Measurements from ENCODE around the gene GPX7. TPM values are rescaled to one million over a fixed set of nuclear protein-coding genes. Genes with fewer than 3 reads are reported as not detected.
A peak's percentile ranks its signal among the peaks of the same experiment; 100 is the strongest.

GPX7 gene
- total and polyA plus RNA-seq, 2 experiments from 2014 or later: 14.4 to 45.0 TPM

DNA sequence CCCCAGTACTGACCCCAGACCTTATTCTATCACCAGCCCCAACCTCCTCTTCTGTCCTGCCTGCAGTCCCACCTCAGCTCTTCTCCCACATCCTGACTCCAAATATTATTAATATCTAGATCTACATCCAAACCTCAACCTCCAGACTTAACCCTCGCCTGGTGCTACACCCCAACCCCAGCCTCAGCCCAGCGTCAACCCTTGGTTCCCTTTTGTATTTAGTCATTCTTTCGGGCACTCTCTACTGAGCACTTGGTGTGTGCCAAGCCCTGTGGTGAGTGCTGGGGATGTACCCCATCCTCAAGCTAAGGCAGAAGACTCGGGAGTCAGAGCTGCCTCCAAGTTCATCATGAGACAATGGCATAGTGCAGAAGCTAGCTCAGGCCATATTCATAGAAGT lies 31.9 kb downstream of the GPX7 start:
- H3K4me1 ChIP-seq (ENCODE audit: low read depth): peaks cover 12% of the 10 kb centered on the region
- DNase-seq (ENCODE audit: low read depth in 1 of 2, low spot score in 1 of 2): no peak
- no peak overlapping the region for H3K27ac ChIP-seq
- H3K27me3 ChIP-seq: peaks cover 20% of the 10 kb centered on the region
- no peaks in the 10 kb centered on the region for H3K9me3 ChIP-seq (ENCODE audit: low read depth)
- no peak overlapping the region for H3K4me3 ChIP-seq
- TF ChIP-seq, protein P1, sequence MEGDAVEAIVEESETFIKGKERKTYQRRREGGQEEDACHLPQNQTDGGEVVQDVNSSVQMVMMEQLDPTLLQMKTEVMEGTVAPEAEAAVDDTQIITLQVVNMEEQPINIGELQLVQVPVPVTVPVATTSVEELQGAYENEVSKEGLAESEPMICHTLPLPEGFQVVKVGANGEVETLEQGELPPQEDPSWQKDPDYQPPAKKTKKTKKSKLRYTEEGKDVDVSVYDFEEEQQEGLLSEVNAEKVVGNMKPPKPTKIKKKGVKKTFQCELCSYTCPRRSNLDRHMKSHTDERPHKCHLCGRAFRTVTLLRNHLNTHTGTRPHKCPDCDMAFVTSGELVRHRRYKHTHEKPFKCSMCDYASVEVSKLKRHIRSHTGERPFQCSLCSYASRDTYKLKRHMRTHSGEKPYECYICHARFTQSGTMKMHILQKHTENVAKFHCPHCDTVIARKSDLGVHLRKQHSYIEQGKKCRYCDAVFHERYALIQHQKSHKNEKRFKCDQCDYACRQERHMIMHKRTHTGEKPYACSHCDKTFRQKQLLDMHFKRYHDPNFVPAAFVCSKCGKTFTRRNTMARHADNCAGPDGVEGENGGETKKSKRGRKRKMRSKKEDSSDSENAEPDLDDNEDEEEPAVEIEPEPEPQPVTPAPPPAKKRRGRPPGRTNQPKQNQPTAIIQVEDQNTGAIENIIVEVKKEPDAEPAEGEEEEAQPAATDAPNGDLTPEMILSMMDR (IDR thresholded peaks at IDR 0.05; ENCODE audit: low read depth, low read length): no peak
- H3K36me3 ChIP-seq: no peaks in the 10 kb centered on the region

DNA sequence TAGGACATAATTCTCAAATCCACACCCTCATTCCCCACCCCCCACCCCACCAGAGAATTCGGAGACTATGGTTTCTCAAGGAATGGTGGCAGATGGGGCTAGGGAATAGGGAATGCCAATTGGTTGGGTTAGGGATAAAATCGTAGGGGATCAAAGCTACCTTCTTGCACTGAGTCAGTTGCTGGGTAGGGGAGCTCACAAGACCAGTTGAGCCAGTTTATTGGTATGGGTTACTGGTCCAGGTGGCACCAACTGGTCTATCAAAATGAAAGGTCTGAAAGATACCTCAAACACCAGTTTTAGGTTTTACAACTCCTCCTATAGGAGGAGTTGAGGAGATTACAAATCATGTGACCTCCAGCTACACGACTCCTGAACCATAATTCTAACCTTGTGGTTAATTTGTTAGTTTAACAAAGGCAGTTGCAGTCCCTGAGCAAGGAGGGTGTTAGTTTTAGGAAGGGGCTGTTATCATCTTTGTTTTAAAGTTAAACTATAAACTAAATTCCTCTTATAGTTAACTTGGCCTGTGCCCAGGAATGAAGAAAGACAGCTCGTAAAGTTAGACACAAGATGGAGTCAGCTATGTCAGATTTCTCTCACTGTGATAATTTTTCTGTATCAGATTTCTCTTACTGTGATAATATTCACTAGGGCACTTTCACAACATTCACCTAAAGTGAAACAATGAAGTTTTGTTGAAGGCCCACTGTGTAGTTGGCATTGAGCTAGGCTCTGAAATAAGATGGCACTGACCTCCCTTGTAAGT lies 33.3 kb downstream of the GPX7 start:
- H3K9me3 ChIP-seq (ENCODE audit: low read depth): no peaks in the 10 kb centered on the region
- H3K27me3 ChIP-seq: peaks cover 20% of the 10 kb centered on the region
- no peak overlapping the region for H3K27ac ChIP-seq
- H3K36me3 ChIP-seq: no peaks in the 10 kb centered on the region
- H3K4me1 ChIP-seq (ENCODE audit: low read depth): peaks cover 12% of the 10 kb centered on the region
- H3K4me3 ChIP-seq: no peak overlapping the region
- DNase-seq (ENCODE audit: low read depth in 1 of 2, low spot score in 1 of 2): no peak
- TF ChIP-seq, protein P1 (IDR thresholded peaks at IDR 0.05; ENCODE audit: low read depth, low read length): no peak

DNA sequence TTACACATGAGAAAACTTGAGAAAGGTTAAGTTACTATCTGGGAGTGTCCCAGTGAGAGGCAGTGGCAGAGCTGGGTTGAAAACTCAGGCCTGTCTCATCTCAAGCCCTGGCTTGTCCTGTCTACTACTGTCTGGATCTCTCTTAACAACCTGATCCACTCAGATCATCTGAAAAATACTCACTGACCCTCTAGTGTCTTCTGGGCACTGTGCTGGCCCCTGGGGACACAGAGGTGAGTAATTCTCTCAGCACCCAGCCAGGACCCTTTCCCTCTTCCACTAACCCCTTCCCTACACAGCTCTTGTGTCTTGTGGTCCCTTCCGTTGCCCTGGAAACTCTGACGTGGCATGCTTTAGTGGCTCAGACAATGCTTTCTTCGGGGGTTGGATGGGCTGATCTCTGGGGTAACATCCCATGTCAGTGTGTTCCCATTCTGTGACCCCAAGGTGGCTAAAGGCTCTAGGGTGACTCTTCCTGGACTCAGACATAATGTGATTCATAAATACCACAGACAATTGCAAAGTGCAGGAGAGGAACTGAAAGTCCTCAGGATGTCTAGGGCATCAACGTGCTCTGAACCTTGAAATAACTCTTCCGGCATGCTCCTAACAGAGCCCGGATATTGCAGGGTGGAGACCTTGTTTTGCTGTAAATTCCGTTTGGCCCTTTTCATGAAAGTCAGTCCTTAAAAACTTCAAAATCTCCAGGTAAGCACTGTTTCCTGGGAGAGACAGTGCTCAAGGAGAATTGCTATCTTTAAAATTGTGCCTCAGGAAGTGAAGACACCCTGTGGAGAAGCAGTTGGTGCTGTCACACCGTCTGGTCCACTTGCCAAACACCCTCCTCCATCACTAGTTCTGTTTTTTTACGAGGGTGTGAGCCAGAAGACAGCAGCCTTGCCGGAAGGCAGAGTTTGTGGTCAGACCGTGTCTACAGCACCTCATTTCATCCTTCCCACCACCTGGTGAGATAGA lies 34.8 kb downstream of the GPX7 start:
- Histone ChIP-seq H3K9me3 (ENCODE audit: low read depth) (no peaks in the 10 kb centered on the region), H3K27me3 (peaks cover 20% of the 10 kb centered on the region), H3K36me3 (no peaks in the 10 kb centered on the region), H3K27ac (no peak overlapping the region), H3K4me1 (ENCODE audit: low read depth) (peaks cover 8% of the 10 kb centered on the region), H3K4me3 (no peak overlapping the region)
- no peak for DNase-seq (ENCODE audit: low read depth in 1 of 2, low spot score in 1 of 2)
- TF ChIP-seq, protein P1 (IDR thresholded peaks at IDR 0.05; ENCODE audit: low read depth, low read length): no peak

DNA sequence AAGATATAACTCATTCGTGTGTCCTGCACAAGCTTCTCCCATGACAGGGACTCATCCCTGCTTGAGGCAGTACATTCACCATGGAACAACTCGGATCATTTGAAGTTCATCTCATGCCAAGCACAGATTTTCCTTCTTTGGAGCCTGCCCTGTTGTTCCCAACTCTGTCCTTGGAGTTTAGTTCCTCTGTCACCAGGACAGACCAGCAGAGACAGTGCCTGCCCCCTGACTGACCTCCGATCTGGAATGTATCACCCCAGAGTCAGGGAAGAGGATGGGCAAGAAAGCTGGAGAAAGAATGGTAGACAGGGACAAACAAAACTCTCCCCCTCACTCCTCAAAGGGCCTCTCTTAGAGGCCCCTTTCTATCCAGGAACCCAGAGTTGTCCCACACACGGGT lies 35.8 kb downstream of the GPX7 start:
- Histone ChIP-seq H3K36me3 (no peaks in the 10 kb centered on the region), H3K9me3 (ENCODE audit: low read depth) (no peaks in the 10 kb centered on the region), H3K27me3 (peaks cover 12% of the 10 kb centered on the region), H3K27ac (no peak overlapping the region), H3K4me3 (no peak overlapping the region), H3K4me1 (ENCODE audit: low read depth) (peaks cover 8% of the 10 kb centered on the region)
- TF ChIP-seq, protein P1 (IDR thresholded peaks at IDR 0.05; ENCODE audit: low read depth, low read length): no peak
- DNase-seq (ENCODE audit: low read depth in 1 of 2, low spot score in 1 of 2): peak in 1 of 2 donors; percentile 8

DNA sequence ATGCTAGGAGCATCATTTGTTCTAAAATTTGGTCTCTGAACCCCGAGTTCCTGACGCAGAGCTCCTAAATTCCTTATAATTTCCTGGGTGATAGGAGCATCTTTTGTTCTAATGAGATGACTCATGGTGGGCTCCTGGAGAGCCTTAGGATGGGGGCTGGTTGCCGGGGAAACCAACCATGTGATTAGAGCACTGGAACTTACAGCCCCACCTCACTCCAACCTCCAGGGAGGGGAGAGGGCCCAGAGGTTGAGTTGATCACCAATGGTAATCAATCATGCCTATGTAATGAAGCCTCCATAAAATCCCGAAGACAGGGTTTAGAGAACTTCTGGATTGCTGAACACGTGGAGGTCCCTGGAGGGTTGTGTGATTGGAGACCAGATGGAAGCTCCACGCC lies 38.5 kb downstream of the GPX7 start:
- peaks cover 8% of the 10 kb centered on the region for H3K4me1 ChIP-seq (ENCODE audit: low read depth)
- no peak for DNase-seq (ENCODE audit: low read depth in 1 of 2, low spot score in 1 of 2)
- H3K4me3 ChIP-seq: no peak overlapping the region
- H3K27me3 ChIP-seq: no peaks in the 10 kb centered on the region
- H3K36me3 ChIP-seq: no peaks in the 10 kb centered on the region
- H3K27ac ChIP-seq: no peak overlapping the region
- no peaks in the 10 kb centered on the region for H3K9me3 ChIP-seq (ENCODE audit: low read depth)
- TF ChIP-seq, protein P1 (IDR thresholded peaks at IDR 0.05; ENCODE audit: low read depth, low read length): no peak
